HCEC 1CT (cell line): ENCODE data around the gene SLC41A2.
"Not testable (repeated sequence)": the region's sequence is repeated elsewhere in the genome, so short reads cannot be mapped to it uniquely, and the experiment has no call there.

ENCODE experiments used
- DNase-seq: peaks from one replicate; pipeline ENCODE4 v3.0.0-alpha.2; 2017

Gene SLC41A2

GRCh38 chr12:104964167-104964855, 6.2 kb upstream of the SLC41A2 start:
- DNase-seq: no peak

GRCh38 chr12:104963757-104964156, 5.7 kb upstream of the SLC41A2 start:
- no peak for DNase-seq

- no peak for DNase-seq
Observed at GRCh38 chr12:104960464-104960863, 2.4 kb upstream of the SLC41A2 start.

DNA sequence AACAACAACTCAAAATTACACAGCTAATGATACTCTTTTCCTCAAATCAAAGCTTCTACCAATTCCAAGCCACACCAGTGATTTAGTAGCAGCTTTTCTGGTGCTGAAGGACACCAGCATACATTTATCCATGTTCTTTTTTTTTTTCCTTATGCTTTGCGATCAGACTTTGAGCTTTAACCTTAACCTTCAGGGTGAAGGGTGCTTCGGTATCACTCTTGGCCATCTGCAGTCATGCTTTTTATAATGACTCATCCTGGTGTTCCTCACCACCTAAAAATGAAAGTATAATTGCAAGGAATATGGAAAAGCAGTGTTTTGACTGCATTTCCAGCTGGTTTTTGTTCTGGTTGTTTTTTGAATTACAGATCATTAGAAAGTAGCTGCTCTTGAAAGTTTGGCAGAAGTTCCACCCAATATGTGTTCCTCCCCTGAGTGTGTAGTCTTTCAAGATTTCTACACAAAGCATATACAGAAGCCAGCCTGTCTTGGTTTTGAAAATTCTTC, 1.3 kb upstream of the SLC41A2 start:
- peak; percentile 56 for DNase-seq

GRCh38 chr12:104958805-104959334, 780 bp upstream of the SLC41A2 start:
- no peak for DNase-seq

DNA sequence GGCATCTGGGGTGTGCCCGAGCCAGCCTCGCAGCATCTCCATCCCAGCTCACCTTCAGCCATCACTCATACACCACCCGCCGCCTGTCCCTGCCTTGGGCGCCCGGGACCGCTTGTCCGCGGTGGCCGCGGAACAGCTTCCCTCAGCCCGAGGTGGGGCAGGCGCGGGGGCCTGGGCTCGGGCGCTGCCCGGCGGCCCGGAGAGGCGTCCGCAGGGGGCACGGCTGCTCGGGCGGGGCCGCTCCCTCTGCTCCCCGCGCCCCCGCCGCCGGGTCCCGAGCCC, 430 bp downstream of the SLC41A2 start:
- no peak for DNase-seq

- DNase-seq: no peak
Observed at GRCh38 chr12:104956870-104957718, 996 bp downstream of the SLC41A2 start.

DNA sequence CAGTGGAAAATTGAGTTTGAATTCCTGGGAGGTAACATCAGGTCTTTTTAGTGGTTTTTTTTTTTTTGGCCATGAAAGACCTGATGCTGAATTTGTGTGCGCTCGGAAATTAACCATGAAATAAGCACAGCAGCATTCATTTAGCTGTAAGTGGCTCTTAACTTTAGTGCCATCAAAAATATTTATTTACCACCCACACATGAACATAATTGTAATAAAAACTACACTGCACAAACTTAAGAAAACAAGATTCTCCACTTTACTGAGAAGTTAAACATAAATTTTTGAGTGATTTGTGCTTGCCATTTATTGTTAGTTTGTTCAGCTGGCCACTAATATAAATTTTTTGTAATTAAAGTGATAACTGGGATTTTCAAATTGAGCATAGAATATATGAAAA, 2.4 kb downstream of the SLC41A2 start:
- DNase-seq: no peak

DNA sequence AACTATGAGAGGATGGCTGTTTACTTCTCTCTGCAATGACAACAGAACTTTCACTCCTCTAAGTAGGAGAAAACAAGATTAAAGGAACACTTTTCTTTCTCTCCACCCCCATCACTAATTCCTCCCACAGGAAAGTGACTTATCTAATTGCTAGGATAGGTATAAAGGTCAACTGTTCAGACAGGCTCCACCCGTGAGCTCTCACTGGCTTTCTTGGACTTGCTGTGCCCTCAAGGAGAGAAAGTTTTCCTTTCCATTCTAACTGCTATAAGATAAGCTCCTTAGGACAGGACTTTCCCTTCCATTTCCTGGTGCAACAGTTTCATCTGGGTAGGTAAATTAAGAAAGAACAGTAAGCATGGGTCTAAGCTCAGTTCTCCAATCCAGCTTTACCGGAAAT, 4.8 kb downstream of the SLC41A2 start:
- DNase-seq: no peak

DNA sequence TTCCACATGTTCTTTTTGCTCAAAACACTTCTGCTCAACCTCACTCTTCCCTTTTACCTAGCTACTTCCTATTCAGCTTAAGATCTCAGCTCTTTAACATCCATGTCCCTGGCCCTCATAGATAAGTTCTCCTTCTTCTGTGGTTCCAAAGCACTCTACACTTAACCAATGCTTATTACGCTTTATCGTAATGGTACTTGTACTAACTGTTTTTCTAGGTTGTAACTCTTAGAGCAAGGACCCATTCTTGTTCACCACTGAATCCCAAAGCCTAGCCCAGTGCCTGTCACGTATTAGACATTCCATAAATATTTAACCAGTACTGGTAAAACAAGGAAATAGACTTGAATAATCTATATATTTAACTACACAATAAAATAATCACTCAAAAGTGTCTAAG, 5.3 kb downstream of the SLC41A2 start:
- DNase-seq: no peak

DNA sequence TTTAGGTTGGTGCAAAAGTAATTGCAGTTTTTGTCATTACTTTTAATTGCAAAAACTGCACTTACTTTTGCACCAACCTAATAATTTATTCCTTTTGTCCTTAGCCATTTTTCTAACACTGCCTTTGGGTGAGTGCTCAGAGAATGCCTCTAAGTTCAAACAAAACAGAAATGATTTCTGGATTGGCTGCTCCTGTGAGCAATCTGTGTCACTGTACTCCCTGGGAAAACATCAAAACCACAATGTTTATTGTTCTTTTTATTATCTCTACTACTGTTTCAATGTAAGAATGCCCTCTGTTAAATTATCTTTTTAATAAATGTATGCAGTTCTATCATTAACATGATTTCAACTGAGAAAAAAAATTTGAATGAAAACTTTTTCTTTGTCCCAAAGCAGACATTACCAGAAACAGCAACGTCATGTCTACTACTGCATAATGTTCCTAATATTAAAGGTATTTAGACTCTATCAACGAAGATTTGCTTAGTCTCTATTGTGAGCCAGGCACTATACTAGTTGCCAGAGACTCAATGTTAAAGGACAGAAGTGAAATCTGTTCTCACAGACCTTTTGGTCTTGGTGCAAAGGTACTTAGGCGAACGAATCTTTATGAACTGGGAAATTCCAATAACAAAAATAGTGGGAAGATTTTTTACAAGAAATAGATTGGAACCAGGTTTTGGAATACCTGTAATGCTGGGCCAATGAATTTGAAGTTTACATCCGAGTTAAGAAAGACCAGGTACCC, 6.2 kb downstream of the SLC41A2 start:
- DNase-seq: peak; percentile 30

DNA sequence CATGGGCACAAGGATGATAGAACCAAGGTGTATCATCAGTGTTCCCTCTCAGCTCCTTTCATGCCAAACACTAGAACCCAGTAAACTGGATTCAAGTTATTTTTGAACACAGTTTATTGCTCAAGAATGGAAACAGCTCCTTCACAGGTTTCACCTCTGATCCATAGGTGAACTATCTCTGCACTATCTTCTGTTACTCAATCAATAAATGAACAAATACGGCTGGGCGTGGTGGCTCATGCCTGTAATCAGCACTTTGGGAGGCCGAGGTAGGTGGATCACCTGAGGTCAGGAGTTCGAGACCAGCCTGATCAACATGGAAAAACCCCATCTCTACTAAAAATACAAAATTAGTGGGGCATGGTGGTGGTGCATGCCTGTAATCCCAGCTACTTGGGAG, 9.4 kb downstream of the SLC41A2 start:
- DNase-seq: not testable (repeated sequence)

DNA sequence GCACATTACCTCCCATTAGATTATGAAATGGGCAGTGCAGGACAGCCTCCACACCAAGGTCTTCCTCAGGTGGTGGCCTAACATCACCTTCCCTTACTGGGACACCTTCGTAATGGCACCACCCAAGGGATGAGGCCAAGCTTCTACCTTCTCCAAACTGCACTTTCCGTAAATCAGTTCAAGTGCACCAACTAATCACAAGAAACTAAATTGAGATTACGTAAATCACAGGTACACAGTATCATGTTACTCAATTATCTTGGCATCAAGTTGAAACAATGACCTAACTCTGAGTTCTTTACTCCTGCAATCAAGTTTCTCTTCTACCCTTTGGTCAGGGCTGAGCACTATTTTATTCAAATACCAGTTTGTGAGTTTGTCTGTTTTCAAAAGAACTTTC, 13.8 kb downstream of the SLC41A2 start:
- DNase-seq: no peak

- not testable (repeated sequence) for DNase-seq
Observed at GRCh38 chr12:104943401-104943800, 14.7 kb downstream of the SLC41A2 start.

GRCh38 chr12:104942075-104942474, 16.0 kb downstream of the SLC41A2 start:
- DNase-seq: no peak

DNA sequence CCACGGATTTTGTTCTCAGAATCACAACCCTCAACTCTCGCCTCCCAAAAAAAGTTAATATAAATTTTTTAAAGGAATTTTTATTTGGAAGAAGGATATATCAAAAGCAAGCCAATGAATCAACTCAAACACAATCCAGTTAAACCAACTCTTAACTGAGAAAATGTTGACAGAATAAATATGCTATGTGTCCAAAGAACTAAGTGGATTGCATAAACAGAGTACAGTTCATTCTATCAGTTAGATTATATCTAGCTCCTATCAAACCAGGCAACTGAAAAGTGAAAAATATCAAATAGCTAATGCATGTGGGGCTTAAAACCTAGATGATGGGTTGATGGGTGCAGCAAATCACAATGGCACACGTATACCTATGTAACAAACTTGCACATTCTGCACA, 16.6 kb downstream of the SLC41A2 start:
- no peak for DNase-seq

- DNase-seq: no peak
Observed at GRCh38 chr12:104939089-104939488, 19.0 kb downstream of the SLC41A2 start.

GRCh38 chr12:104938371-104938770, 19.7 kb downstream of the SLC41A2 start:
- no peak for DNase-seq

DNA sequence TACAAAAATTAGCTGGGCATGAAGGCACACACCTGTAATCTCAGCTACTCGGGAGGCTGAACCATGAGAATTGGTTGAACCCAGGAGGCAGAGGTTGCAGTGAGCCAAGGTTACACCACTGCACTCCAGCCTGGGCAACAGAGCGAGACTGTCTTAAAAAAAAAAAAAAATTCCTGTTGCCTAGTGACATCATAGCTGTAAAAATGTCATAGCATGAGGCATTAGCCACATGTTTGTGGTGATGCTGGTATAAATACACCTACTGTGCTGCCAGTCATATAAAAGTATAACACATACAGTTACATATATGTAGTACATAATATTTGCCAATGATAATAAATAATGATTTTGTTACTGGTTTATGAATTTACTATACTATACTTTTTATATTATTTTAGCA, 22.2 kb downstream of the SLC41A2 start:
- DNase-seq: no peak

GRCh38 chr12:104933778-104934177, 24.3 kb downstream of the SLC41A2 start:
- no peak for DNase-seq

GRCh38 chr12:104933128-104933527, 25.0 kb downstream of the SLC41A2 start:
- DNase-seq: no peak

DNA sequence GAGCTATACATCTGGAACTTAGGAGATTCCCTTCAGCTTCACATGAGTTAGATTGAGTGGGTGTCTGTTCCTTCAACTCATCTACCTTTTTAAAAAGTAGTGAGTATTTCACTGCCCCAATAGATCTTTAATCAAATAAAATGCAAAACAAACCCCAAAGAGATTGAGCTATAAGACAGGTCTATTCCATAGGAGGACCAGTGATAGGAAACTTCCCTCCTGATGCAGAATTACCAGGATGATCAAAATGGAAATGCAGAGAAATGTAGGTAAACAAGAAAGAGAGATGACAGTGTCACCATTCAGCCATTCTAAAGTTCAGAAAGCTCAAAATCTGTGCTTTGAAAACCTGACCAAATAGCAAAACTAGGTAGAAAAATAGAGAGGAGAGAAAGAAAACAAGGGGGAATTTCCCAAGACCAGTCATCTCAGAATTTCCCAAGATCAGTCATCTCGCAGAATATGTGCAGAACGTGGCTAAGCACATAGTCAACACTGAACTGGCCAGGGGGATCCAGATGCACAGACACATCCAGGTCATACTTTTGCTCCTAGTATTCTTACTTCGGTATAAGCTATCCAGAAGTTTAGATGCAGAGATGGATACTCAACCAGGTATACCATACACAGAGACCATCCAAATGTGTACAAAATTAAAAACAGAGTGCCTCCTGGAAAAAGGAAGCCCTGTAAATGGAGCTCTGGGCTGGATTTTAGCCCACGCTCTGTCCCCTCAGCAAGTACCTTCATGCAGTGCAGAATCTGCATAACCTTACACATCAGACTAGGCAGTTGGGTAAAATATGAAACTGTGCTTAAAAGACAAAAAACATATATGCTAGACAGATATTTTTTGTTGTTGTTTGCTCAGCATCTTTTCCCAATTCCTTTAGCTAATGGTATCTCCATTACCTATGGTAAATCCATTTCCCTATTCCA, 27.4 kb downstream of the SLC41A2 start:
- peak; percentile 42 for DNase-seq
